A673 (cell line): ENCODE measurements around the gene MAPK11. TPM values are rescaled to one million over a fixed set of nuclear protein-coding genes. Genes with fewer than 3 reads are reported as not detected.

Experiments used
- BruUV-seq: library from RNA; stranded (reverse); fragments of 400-500 nt; replicated peaks from 2 replicates; lab custom pipeline; 2021; lab: Mats Ljungman, UMichigan
- CTCF ChIA-PET: fragments of 300-600 bp; sonication (Branson Sonifier 250); formaldehyde crosslinking; loops from one replicate; lab custom pipeline; 2022; ENCODE audit warnings: antibody characterized with exemption; lab: Charles Lee
- POLR2A ChIA-PET: fragments of 300-600 bp; sonication (Branson Sonifier 250); formaldehyde crosslinking; loops from one replicate; lab custom pipeline; 2022; ENCODE audit warnings: antibody characterized with exemption; ENCODE audit not compliant: low non-redundant PET; lab: Charles Lee
- DNase-seq: peaks from one replicate; pipeline ENCODE4 v3.0.0-alpha.2; 2015; ENCODE audit warnings: low spot score
- H3K27ac ChIP-seq: fragments of 200-600 bp; sonication (generic); 2 replicates; pipeline ENCODE4 v1.5.1; 2016; ENCODE audit warnings: mixed run types, low read depth, mild to moderate bottlenecking, mixed read lengths, antibody characterized with exemption, low read length; ENCODE audit not compliant: poor library complexity, severe bottlenecking
- H3K27me3 ChIP-seq: fragments of 200-600 bp; sonication (generic); replicated peaks from 2 replicates; pipeline ENCODE4 v1.6.1; 2017; ENCODE audit warnings: mixed run types, low read depth, mild to moderate bottlenecking, mixed read lengths, antibody characterized with exemption, low read length; ENCODE audit not compliant: insufficient read depth, poor library complexity
- H3K36me3 ChIP-seq: fragments of 200-600 bp; sonication (generic); 2 replicates; pipeline ENCODE4 v1.6.1; 2016; ENCODE audit warnings: mixed run types, mild to moderate bottlenecking, mixed read lengths, antibody characterized with exemption, low read length; ENCODE audit not compliant: insufficient read depth, poor library complexity, severe bottlenecking
- H3K4me1 ChIP-seq: fragments of 200-600 bp; sonication (generic); 2 replicates; pipeline ENCODE4 v1.6.1; 2017; ENCODE audit warnings: mixed run types, mild to moderate bottlenecking, mixed read lengths, antibody characterized with exemption, low read length; ENCODE audit not compliant: insufficient read depth, poor library complexity, severe bottlenecking
- H3K4me3 ChIP-seq: fragments of 200-600 bp; sonication (generic); 2 replicates; pipeline ENCODE4 v1.5.1; 2016; ENCODE audit warnings: low read depth, mixed run types, mild to moderate bottlenecking, mixed read lengths, low read length; ENCODE audit not compliant: poor library complexity, severe bottlenecking
- H3K9me3 ChIP-seq: fragments of 200-600 bp; sonication (generic); 2 replicates; pipeline ENCODE4 v1.6.1; 2016; ENCODE audit warnings: mixed run types, low read depth, mild to moderate bottlenecking, mixed read lengths, antibody characterized with exemption, low read length; ENCODE audit not compliant: poor library complexity, severe bottlenecking
- CTCF ChIP-seq: fragments of 300-800, 200-600 bp; sonication (generic); conservative IDR thresholded peaks from 2 replicates; pipeline ENCODE4 v1.5.1; 2017; ENCODE audit warnings: low read depth, mild to moderate bottlenecking, antibody characterized with exemption, low read length, moderate library complexity, mixed read lengths
- EZH2 ChIP-seq: fragments of 200-600 bp; sonication (generic); IDR thresholded peaks from 2 replicates; pipeline ENCODE4 v1.6.1; 2017; ENCODE audit warnings: borderline replicate concordance, low read depth, mild to moderate bottlenecking, mixed read lengths, antibody characterized with exemption, low read length; ENCODE audit not compliant: poor library complexity, severe bottlenecking
- intact Hi-C: fragments of 100-400 bp; cut with micrococcal nuclease; formaldehyde crosslinking; loops from one replicate; pipeline ENCODE4 v1.10.0; 2022; ENCODE audit not compliant: unreplicated experiment
- total RNA-seq: library from RNA; stranded (reverse); gene quantifications from 2 replicates; pipeline ENCODE4 v1.2.3, GENCODE V29; 2021

MAPK11 gene
- total RNA-seq, 1 experiment from 2014 or later: 5.4 TPM

DNA sequence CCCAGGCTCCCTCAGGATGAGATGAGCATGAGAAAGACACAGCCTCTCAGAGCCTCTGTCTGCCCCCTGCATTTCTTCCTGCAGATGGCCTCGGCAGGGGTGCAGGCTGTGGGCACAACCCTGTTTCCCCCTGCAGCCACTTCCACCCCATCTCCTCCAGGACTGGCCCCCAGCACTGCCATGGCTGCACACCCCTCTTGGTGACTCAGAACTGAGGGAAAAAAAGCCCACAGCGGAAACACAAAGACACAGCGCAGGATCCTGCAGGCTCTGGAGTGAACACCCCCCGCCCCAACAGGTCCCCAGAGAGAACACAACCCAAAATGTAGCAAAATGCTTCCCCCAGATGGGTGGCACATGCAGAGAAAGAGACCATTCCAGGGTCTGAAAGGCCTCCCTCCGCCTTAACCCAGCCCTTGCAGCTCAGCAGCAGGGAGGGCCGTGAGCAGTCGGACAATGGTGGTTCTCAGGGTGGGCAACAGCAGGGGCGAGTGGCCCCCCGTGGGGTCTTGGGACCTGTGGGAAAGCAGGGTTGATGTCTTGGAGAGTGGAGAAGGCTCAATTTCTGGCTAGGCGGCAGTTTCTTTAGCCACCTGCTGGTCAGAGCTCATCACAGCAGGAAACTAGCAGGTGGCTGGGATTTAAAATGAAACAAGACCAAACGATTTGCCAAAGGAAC is 33.3 kb downstream of the MAPK11 start:
- intact Hi-C loops: no loop called here
- ChIA-PET CTCF (no interaction called here), POLR2A (no interaction called here)
- no peaks in the 10 kb centered on the region for H3K4me1 ChIP-seq
- no peak overlapping the region for H3K4me3 ChIP-seq
- TF ChIP-seq CTCF: peak; percentile 57
- TF ChIP-seq EZH2: no peak
- H3K36me3 ChIP-seq: peaks cover 3% of the 10 kb centered on the region
- no peak overlapping the region for H3K27ac ChIP-seq
- no peak for DNase-seq
- no peaks in the 10 kb centered on the region for H3K9me3 ChIP-seq
- no peaks in the 10 kb centered on the region for H3K27me3 ChIP-seq
- no TSS peak for BruUV-seq

- peaks cover 3% of the 10 kb centered on the region for H3K36me3 ChIP-seq
- intact Hi-C loops: no loop called here
- no TSS peak for BruUV-seq
- DNase-seq: no peak
- no peak for TF ChIP-seq CTCF
- no peak for TF ChIP-seq EZH2
- H3K4me3 ChIP-seq: no peak overlapping the region
- no peak overlapping the region for H3K27ac ChIP-seq
- POLR2A ChIA-PET: no interaction called here
- H3K9me3 ChIP-seq: no peaks in the 10 kb centered on the region
- CTCF ChIA-PET: no interaction called here
- no peaks in the 10 kb centered on the region for H3K4me1 ChIP-seq
- no peaks in the 10 kb centered on the region for H3K27me3 ChIP-seq
Measured at GRCh38 chr22:50233223-50233622, 37.0 kb downstream of the MAPK11 start.

DNA sequence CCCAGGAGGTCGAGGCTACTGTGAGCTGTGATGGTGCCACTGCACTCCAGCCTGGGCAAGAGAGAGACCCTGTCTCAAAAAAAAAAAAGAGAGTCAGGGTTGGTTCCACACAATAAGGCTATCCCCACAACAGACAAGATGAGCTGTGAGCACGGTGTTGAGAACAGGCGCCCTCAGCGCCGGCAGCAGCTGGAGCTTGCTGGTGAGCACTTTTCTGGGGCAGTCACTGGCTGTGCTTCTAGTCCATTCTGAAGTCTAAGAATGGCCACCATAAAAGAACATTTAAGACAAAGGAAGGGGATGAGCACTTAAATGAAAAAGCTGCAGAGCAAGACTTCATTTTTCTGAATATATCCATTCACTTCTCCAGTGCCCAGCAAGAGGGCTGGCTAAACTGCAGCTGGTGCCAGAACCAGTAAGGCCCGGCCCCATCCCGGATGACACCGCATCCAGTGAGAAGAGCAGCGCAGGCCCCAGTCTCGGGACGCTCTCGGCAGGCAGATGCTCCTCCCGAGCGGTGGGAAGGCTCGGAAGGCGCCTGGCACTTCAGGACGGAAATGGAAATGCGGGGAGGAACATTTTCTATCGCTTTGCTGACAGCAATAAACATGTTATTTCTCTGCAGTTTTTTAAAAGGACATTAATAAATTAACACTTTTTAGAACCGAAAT is 37.6 kb downstream of the MAPK11 start:
- Histone ChIP-seq H3K4me3 (no peak overlapping the region), H3K4me1 (no peaks in the 10 kb centered on the region), H3K27ac (no peak overlapping the region), H3K9me3 (no peaks in the 10 kb centered on the region), H3K36me3 (peaks cover 3% of the 10 kb centered on the region), H3K27me3 (no peaks in the 10 kb centered on the region)
- no peak for DNase-seq
- intact Hi-C loops: no loop called here
- POLR2A ChIA-PET: no interaction called here
- CTCF ChIA-PET: no interaction called here
- no TSS peak for BruUV-seq
- TF ChIP-seq CTCF (no peak), EZH2 (no peak)
